HEK293 (cell line): ENCODE results near the gene TIMM10B.
"Not testable (repeated sequence)": the region's sequence is repeated elsewhere in the genome, so short reads cannot be mapped to it uniquely, and the experiment has no call there.

ENCODE experiments used
- ATF2 ChIP-seq: fragments of 450-650 bp; formaldehyde crosslinking; IDR thresholded peaks from 2 replicates; pipeline ENCODE4 v1.5.1; 2016; ENCODE audit warnings: missing biosample characterization, missing genetic modification characterization, low read depth
- CTCF ChIP-seq: fragments of 450-650 bp; formaldehyde crosslinking; IDR thresholded peaks from 2 replicates; pipeline ENCODE4 v1.5.1; 2016; ENCODE audit warnings: missing biosample characterization, missing genetic modification characterization
- ZNF585B ChIP-seq: fragments of 450-650 bp; formaldehyde crosslinking; IDR thresholded peaks from 2 replicates; pipeline ENCODE4 v1.5.1; 2016; ENCODE audit warnings: missing biosample characterization, missing genetic modification characterization

GRCh38 chr11:6521946-6522345, 40.6 kb downstream of the TIMM10B start:
- TF ChIP-seq CTCF; ATF2 (tag by site-specific recombination); ZNF585B (tag by site-specific recombination): not testable (repeated sequence)
